Pons (tissue), 1 donor: ENCODE data around the gene SLC9A9.
"Not testable (repeated sequence)": the region's sequence is repeated elsewhere in the genome, so short reads cannot be mapped to it uniquely, and the experiment has no call there.

ENCODE experiments used
- DNase-seq: peaks from one replicate; pipeline ENCODE4 v3.0.0-alpha.2; 2016; ENCODE audit warnings: low spot score

Gene SLC9A9

DNA sequence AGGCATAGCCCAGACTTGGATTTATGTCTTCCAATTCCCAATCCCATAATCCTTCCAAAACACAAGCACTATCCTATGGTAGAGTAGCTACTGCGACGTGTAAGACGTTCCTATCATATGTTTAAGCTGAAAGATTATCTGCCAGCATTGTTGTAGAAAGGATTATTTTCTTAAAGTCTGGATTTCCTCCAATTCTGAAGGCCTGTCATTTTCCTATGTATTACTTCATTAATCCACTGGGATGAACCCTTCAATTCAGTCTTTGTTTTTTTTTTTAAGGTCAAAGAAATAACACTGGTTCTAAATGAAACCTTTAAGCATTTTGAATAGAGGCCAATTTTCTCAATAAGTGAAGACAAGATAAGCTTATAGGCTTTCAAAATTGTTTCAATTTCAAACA is 289.0 kb downstream of the SLC9A9 start:
- DNase-seq, result no peak

DNA sequence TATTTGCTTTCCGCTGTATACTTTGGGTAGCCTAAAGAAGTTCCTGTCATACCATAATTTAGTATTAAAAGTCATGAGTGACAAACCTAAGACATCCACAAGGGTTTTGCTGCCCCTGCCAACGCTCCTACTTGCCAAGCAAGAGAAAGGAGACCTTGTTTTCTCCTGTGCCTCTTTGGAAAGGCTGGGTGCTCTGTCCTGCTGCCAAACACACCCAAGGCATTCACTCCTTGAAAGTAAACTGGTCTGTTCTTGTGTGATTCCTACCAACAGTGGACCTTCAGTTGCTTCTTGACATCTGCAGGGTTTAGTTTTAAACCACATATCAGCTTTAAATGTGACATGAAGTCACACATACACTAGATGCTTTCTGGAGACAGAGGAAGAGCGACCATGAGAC is 295.4 kb downstream of the SLC9A9 start:
- no peak for DNase-seq

DNA sequence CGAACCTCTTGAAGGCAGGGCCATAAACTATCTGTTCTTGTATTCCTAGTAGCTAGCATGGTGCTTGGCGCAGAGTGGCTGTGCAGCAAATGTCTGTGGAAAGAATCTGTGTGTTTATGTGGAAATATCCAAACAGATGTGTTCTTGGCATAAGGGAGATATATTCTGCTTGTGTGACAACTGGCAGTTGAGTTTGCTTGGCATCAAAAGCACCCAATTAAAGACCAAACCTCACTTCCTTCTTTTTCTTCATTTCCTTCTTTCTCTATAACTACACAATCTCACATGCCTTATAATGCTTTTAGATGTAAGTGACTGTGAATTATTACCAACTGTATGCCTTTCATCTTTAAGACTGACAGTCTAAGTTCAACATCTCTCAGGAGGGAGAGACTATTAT is 296.5 kb downstream of the SLC9A9 start:
- DNase-seq, result no peak

DNA sequence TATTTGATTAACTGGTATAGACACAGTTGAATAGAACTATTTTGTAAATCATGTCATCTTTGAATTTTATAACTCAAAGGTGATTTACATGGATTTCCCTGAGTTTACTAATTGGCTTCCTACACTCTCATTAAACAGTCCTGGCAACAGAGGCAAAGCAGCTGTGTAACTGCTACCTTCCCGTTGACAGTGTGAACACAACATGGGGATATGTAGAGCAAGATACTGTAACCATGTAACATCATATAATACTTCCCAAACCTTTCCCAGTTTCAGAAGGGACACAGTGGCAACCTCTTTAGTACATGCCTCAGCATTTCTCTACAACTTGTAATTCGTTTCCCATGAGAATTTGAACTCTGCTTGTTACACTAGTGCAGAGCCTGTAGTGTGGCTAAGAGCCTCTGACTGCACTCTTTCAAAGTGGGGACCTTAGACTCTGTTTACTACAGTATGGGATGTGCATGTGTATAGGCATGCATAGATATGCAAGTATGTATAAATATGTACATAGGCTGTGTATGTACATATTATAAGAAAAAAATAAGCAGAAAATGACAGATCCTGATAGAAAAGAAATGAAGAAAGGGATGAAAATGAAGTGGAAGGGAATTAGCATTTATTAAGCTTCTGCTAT is 299.3 kb downstream of the SLC9A9 start:
- DNase-seq, result no peak

DNA sequence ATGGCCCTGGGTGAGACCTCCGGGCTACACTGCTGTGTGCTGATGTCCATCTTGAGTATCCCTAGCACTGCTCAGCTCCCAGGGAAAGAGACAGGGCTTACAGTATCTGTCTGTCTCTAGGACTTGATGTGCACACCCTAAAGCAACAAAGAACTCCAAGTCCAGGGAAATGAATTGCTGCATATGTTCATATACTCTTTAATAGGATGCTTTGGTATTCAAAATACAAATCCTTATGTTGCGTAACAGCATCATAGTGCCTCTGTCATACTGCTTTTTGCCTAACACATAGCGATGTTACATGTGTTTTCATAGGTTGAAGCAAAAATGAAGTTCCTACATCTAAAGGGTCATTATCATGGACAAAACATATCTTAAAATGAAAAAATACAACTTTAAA is 299.9 kb downstream of the SLC9A9 start:
- DNase-seq, result no peak

DNA sequence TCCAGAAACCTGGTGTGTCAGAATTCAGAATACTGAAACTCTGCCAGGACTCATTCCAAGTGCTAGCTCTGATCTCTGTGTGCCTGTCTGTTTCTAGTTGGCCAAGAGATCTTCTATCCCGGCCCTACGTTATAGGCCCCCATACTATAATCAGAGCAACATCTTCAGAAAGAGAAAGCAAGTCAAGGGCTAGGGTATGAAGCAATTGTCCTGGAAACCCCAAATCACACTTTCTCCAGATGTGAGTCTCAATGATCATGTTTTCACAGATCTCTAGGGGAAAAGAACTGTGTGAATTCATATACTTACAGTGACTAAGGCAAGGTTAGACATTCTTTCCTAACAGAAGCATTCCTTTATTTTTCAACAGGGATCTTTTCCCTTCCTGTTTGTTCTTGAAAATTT is 309.7 kb downstream of the SLC9A9 start:
- DNase-seq, result no peak

DNA sequence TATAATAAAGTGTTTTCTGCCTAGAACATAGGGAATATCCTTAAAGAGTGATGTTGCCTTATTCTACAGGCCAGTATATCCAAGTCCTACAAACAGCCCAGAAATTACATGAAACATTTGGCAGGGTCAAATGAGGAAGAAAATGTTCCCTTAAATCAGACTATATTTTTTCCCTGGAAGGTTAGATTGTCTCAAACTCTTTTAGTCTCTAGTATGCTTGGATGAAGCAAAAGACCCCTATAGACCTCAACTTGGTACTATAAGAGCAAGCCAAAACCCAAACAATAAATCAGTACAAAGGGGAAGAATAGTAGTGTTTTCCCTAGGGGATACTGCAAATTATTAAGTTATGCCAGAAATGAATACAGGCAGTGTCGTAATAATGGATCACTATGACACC is 310.2 kb downstream of the SLC9A9 start:
- no peak for DNase-seq

DNA sequence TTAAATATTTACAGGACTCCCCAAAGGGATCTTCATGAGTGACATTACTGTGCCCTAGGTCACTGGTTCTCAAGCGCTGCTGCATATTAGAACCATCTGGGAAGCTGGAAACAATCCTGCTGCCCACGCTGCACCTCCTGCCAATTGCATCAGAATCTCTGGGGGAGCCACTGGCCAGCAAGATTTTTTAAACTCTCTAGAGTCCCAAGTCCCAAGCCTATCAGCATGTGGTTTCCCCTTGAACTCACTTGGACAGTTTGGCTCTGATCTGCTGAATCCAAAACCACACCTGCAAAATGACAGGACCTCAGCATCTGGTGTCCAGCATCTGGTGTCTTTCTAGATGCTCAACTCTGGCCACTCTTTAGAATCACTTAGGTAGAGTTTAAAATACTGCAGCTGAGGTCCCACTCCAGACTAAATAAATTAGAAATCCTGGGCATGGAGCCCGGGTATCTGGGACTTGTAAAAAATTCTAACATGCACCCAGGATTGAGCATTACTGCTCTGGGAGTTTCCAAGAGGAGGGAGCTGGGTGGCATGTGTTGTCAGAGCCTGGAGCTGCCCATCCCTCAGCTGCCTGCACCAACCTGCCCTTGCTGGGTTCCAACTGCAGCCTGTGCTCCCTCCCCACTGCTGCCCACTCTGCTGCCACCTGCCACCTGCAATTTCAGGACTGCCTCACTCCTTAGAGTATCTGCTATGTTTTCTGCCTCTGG is 311.3 kb downstream of the SLC9A9 start:
- no peak for DNase-seq

DNA sequence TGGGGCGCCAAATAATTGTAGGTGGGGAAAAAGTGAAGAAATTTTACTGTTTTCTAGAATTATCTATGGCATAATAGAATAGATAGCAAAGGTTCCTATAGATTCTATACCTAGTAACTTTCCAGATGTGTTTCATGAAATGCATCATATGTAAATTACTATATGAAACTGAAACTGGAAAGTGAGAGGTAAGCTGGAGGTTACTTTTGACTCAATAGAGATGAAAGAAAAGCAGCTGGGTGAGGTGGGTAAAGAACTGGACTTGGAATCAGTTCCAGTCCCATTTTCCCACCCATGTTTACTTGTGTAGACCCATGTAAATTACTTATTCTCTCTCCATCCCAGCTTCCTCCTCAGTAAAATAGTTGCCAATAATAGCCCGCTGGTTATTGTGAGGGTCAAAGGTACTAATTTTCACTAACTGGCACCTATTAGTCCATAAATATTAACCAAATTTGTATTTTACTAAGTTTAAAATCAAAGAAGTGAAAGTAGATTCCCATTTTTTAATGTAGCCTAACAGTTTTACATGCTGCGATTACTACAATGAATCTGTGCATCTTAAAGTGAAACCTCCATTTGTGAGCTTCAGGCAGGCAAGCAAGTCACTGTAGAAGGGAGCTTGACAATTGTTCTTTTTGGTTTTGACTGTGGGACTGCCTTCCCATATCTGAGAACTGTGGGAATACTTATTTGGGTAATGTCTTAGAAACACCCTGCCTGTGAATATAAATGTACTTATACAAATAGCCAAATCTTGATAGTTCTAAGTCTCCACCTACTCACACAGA is 312.1 kb downstream of the SLC9A9 start:
- no peak for DNase-seq

DNA sequence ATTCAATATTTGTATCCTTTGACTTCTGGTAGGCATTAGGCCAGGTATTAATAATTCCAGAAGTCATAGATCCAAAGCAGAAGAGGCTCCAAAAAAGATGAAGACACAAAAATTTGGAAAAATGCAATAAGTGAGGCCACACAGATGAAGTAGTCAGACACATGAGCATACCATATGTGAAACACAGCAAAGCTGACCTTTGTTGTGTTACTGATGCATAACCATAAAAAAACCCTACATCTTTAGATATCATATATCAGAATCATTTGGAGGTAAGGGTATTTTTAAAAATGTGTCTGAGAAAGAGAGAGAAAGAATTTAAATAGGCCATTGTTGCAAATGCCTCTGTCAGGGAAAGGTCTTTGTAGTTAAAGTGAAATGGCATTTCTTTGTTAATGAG is 314.9 kb downstream of the SLC9A9 start:
- DNase-seq, result no peak

DNA sequence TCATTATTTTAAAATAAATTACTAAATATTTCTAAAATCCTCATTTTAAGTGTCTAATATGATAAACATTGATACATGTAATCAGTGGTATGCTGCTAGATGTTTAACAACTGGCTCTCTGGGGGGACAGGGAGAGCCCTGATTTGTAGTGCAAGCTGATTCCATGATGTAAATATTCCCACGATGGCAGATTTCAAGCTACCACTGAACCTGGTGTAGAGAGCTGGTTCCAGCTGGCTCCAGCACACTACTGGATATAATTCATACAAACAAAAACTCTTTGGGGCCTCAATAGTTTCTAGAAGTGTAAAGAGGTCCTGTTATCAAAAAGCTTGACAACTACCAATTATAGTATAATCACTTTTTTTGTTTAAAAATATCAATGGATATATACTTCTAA is 316.2 kb downstream of the SLC9A9 start:
- DNase-seq, result no peak

DNA sequence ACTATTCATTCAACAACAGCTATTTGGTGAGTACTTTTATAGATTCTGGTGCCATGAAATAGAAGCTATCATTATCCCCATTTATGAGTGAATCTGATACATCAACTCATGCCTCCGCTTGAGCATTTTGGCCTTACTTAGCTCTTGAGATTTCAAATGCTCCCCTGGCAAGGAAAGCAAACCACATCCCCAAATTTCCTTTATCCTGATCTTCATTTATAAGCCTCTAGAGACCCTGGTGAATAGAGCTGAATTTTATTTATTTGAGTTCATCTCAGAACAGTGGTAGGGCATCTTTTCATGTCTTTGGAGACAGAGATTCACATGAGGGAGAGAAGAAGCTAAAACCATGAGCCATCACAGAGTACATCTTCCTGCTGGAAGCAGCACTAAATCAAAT is 317.2 kb downstream of the SLC9A9 start:
- DNase-seq, result no peak

DNA sequence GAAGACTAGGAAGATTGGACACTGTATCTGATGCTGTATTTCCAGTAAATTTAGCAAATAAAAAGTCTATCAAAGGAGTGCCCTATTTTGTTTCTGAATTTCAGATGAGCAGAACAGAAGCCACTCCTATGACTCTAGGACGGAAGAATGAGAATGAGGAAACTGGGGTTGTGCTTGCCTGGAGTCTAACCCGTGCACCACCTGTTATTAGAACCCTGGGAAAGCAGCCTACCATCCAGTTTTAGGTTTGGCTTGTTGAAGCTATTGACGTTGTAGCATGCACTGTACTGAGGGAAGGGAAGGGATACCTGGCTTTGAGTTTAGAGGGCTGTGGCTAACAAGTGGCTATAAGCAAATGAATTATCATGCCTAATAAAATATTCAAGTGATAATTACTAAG is 318.5 kb downstream of the SLC9A9 start:
- no peak for DNase-seq

DNA sequence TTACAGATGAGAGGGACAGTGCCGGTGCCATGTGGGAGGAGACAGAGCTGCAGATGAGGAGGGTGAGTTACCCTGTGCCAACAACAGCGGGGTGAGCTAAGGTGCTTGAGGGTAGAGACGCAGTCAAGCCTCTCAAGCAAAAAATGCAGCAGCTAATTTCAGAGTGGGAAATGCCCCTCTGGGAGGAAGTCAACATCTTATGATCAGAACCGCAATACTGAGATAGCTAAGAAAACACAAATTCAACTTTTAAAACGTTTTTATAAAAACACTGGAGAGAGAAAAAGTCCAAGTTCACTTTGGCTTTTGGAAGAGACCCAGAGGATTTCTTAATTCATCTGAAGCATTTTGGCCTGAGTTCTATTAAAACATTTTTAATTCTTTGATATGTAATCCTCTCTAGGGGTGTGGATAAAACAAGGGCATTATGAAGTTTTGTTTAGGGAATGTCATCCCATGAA is 319.2 kb downstream of the SLC9A9 start:
- peak; percentile 61 for DNase-seq

DNA sequence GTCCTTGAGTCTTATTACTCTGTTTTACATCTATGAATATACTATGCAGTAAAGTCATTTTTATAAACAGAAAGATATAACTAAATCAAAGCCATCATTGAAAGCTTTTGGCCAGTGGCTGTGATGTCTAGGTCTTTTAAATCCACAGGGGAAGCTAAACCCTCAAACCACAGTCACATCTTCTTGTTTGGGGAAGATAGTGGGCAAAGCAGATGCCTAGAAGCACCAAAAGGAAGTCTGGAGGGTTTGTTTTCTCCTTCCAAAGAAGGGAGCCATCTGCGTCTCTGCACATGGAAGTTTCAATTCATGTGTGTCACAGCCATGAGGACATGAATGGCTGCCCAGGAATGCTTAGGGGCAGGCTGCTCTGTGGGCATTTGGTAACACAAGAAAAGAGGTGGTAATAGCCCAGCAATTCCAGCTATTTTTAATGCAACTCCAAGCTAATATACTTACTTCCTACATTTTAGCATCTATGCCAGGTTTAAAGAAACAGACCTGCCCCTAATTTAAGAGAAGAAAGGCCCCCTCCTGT is 322.2 kb downstream of the SLC9A9 start:
- peak; percentile 53 for DNase-seq

DNA sequence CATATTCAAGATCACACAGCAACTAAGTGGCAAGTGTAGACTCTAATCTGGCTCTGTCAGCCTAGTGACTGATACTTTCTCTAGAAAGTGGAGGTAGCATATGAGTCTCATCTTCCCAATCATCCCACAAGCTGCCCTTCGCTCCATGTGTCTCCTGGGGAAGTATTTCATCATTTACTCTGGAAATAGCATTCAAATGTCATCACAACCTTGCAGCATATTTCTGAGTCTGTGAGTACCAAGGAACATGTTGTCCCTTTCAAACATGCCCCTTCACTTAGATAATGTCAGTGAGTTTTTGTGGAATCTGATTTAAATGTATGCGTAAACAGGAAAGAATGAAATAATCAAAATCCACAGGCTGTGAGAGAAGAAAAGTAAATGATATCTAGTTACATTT is 322.9 kb downstream of the SLC9A9 start:
- no peak for DNase-seq

DNA sequence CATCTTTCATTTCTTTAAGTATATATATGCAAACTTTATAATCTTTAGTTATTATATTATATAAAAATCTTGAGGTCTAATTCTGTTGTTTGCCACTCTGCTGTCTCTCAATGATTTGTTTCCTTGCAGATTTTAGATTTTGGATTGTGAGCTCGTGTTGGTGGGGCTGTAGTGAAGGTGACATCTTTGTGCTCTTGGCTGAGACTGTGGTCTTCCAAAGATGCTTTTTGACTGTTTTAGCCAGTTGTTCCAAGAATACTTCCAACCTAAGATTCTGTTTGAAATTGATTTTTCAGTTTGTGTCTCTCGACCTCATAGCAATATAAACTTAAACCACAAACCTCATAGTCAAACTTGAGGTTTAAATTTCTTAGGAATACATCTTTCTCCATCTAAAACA is 326.5 kb downstream of the SLC9A9 start:
- no peak for DNase-seq

DNA sequence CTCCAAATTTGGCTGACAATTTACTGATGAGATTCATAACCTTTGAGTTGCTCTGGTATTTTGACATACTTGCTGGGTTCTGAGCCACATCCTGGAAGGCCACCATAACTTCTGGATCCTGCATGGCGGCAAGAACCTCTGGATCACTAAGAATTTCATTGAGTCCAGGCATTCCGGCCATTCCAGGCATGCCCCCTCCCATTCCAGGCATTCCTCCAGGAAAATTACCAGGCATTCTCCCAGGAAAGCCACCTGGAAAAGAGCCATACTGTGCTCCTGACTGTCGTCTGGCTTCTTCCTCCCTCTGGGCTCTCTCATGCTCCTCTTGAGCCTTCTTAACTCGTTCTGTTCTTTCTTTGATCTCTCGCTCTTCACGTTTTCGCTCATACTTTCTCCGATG is 331.1 kb downstream of the SLC9A9 start:
- not testable (repeated sequence) for DNase-seq

DNA sequence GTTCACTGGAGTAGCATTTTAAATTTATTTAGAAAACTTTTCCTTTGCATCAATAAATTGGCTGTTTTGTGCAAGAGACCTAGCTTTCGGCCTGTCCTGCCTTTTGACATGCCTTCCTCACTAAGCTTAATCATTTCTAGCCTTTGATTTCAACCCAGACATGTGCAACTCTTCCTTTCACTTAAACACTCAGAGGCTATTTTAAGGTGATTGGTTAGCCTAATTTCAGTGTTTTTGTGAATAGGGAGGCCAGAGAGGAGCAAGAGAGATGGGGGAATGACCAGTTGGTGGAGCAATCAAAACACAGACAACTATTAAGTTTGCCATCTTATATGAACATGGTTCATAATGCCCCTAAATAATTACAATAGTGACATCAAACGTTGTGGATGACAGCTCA is 333.4 kb downstream of the SLC9A9 start:
- DNase-seq, result no peak

DNA sequence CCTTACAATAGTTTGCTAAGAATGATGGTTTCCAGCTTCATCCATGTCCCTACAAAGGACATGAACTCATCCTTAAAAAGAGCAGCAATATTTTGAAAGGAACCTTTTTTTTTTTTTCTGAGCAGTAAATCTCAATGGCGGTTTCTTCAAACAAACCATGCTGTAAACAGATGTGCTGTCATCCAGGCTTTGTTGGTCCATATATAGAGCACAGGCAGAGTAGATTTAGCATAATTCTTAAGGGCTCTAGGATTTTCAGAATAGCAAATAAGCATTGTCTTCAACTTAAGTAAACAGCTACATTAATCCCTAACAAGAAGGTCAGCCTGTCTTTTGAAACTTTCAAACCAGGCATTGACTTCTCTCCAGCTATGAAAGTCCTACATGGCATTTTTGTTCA is 334.2 kb downstream of the SLC9A9 start:
- DNase-seq, result no peak

DNA sequence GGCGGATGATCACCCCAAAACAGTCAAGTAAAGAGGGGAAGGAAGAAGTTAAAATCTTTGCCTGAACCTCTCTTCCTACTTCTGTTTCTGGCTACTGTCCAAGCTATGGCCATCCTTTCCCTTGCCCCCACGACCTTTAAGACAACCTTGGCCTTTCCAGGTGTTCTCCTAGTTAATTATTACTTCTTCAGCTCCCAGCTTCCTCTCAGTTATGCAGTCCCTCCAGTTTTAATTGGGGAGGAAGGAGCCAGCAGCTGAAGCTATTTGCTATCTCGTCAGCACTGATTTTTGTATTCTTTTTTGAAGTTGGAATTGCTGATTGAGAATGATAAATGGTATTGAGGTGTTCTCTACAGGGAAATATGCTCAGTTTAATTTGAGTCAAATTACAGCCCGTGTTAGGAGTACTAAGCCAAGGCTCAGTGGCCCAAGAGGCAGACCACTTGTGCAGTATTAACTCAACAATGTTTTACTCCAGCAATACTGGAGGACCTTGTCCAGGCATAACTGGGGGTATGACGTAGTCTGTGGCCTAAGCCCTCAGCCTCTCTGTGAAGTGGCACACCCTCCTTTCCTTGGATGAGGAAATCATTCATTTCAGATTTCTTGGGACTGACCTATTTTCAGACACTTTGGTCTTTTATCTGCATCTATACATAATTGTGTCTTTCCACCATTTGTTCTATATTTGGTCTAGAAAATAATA is 336.9 kb downstream of the SLC9A9 start:
- DNase-seq, result no peak

DNA sequence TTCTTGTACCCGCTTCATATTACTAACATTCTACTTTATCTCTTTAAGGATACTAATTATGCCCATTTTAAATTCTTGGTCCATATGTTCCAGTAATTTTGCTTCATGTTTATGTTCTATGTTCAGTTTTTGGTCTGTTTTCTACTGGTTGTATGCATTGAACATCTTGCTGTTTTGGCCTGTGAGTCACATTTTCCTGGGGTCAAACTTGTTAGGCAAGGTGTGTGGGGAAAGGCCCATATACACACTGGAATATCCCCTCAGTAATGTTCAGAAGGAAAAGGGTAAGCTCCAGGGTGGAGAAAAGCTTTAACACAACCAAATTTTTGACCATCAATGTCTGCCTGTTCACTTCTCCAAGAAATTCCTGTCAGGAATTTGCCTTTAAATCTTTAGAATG is 337.7 kb downstream of the SLC9A9 start:
- DNase-seq, result no peak
